ENCODE data around the gene TEDC1. TPM values are rescaled to one million over a fixed set of nuclear protein-coding genes. Genes with fewer than 3 reads are reported as not detected.

The TEDC1 gene
- total and polyA plus RNA-seq, 2 experiments from 2014 or later = 6.4 to 9.8 TPM

DNA sequence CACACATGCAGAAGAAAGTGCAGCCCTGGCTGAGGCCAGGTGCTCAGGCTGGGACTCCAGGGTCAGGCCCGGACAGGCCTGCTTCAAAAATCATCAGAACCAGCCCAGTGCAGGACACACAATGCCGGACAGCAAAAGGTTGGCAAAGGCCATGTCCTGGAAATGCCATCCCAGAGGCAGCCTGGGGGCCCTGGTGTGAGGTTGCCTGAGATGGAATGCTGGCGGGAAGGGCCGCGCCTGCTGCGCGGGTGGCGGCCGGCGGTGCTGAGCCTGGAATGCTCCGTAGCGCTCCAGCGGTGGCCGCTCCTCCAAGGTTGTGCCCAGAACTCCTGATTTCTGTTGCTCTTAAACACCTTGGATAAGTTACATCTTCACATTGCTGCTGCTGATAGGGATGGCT lies 38.1 kb upstream of the TEDC1 start:
- H3K4me2 ChIP-seq (ENCODE audit: unreplicated experiment) = no peak overlapping the region
- H2AFZ ChIP-seq = no peak overlapping the region
- no peaks in the 10 kb centered on the region for H4K20me1 ChIP-seq (ENCODE audit: insufficient read depth)
- H3F3A ChIP-seq (ENCODE audit: insufficient read depth) = no peaks in the 10 kb centered on the region
- no peaks in the 10 kb centered on the region for H3K9me2 ChIP-seq (ENCODE audit: insufficient read depth)
- H3K27me3 ChIP-seq (replicated peaks; ENCODE audit: insufficient read depth) = no peaks in the 10 kb centered on the region
- no peaks in the 10 kb centered on the region; the same call in 1 of the 2 replicates for H3K36me3 ChIP-seq (ENCODE audit: low read depth)
- H3K9me3 ChIP-seq (ENCODE audit: low read depth) = no peaks in the 10 kb centered on the region
- TF ChIP-seq EZH2 (IDR thresholded peaks at IDR 0.05; ENCODE audit: insufficient read depth, poor library complexity, severe bottlenecking) = no peak
- no peak for TF ChIP-seq EZH2phosphoT487 (IDR thresholded peaks at IDR 0.05; ENCODE audit: insufficient read depth, low read depth)
- no peak overlapping the region for H3K4me3 ChIP-seq
- no peaks in the 10 kb centered on the region for H3K4me1 ChIP-seq (ENCODE audit: insufficient read depth)
- in situ Hi-C loops (cut with MboI) = no loop called here
- WGBS, 2 experiments (ENCODE audit: low coverage in 1 of 2, low lambda C conversion rate in 2 of 2, missing lambda C conversion rate in 2 of 2) = 91 to 92% methylated on average over 14 of the region's 14 CpGs
- H3K27ac ChIP-seq = no peak overlapping the region
- peaks cover 6% of the 10 kb centered on the region; the same call in 1 of the 2 replicates for H3K79me2 ChIP-seq (ENCODE audit: insufficient read depth)
- H3K9ac ChIP-seq = no peak overlapping the region
- no peak for DNase-seq

DNA sequence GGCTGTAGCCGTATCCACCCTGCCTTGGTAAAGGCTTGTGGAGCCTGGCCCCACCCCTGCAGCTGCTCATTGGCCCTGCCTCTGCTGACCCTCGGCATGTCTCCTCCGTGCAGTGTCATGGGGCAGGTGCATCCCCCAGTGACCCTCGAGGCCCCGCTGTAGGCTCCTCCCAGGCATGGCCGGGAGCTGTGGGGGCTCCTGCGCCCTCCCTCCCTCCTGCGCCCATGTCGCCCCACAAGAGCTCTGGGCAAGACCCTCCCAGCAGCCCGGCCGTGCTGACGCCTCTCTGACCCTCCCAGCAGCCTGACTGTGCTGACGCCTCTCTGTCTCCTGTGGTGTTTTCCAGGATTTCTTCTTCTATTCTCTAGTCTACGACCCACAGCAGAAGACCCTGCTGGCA lies 37.2 kb upstream of the TEDC1 start:
- TF ChIP-seq EZH2phosphoT487 (IDR thresholded peaks at IDR 0.05; ENCODE audit: insufficient read depth, low read depth) = no peak
- no peak for TF ChIP-seq EZH2 (IDR thresholded peaks at IDR 0.05; ENCODE audit: insufficient read depth, poor library complexity, severe bottlenecking)
- no peaks in the 10 kb centered on the region for H3F3A ChIP-seq (ENCODE audit: insufficient read depth)
- H3K27me3 ChIP-seq (replicated peaks; ENCODE audit: insufficient read depth) = no peaks in the 10 kb centered on the region
- H3K27ac ChIP-seq = no peak overlapping the region
- no peaks in the 10 kb centered on the region; the same call in 1 of the 2 replicates for H3K36me3 ChIP-seq (ENCODE audit: low read depth)
- no peak overlapping the region for H3K4me2 ChIP-seq (ENCODE audit: unreplicated experiment)
- in situ Hi-C loops (cut with MboI) = no loop called here
- DNase-seq = no peak
- no peak overlapping the region for H3K9ac ChIP-seq
- no peaks in the 10 kb centered on the region for H3K9me2 ChIP-seq (ENCODE audit: insufficient read depth)
- H3K4me3 ChIP-seq = no peak overlapping the region
- no peaks in the 10 kb centered on the region for H3K4me1 ChIP-seq (ENCODE audit: insufficient read depth)
- H2AFZ ChIP-seq = no peak overlapping the region
- 87 to 88% methylated on average over 12 to 14 of the region's 14 CpGs for WGBS, 2 experiments (ENCODE audit: low coverage in 1 of 2, low lambda C conversion rate in 2 of 2, missing lambda C conversion rate in 2 of 2)
- H3K79me2 ChIP-seq (ENCODE audit: insufficient read depth) = no peaks in the 10 kb centered on the region
- no peaks in the 10 kb centered on the region for H4K20me1 ChIP-seq (ENCODE audit: insufficient read depth)
- no peaks in the 10 kb centered on the region for H3K9me3 ChIP-seq (ENCODE audit: low read depth)

GRCh38 chr14:105455086-105455640 lies 35.9 kb upstream of the TEDC1 start:
- in situ Hi-C loops (cut with MboI) = no loop called here
- Histone ChIP-seq H3K27ac (no peak overlapping the region), H2AFZ (no peak overlapping the region), H3K9me3 (ENCODE audit: low read depth) (no peaks in the 10 kb centered on the region), H3K4me1 (ENCODE audit: insufficient read depth) (no peaks in the 10 kb centered on the region), H3K4me2 (ENCODE audit: unreplicated experiment) (no peak overlapping the region), H4K20me1 (ENCODE audit: insufficient read depth) (no peaks in the 10 kb centered on the region), H3K4me3 (no peak overlapping the region), H3K9me2 (ENCODE audit: insufficient read depth) (no peaks in the 10 kb centered on the region), H3K36me3 (ENCODE audit: low read depth) (no peaks in the 10 kb centered on the region; the same call in 1 of the 2 replicates), H3K79me2 (ENCODE audit: insufficient read depth) (no peaks in the 10 kb centered on the region), H3K27me3 (replicated peaks; ENCODE audit: insufficient read depth) (no peaks in the 10 kb centered on the region), H3F3A (ENCODE audit: insufficient read depth) (no peaks in the 10 kb centered on the region), H3K9ac (no peak overlapping the region)
- no peak for DNase-seq
- TF ChIP-seq EZH2 (IDR thresholded peaks at IDR 0.05; ENCODE audit: insufficient read depth, poor library complexity, severe bottlenecking) (no peak), EZH2phosphoT487 (IDR thresholded peaks at IDR 0.05; ENCODE audit: insufficient read depth, low read depth) (no peak)
- WGBS, 2 experiments (ENCODE audit: low coverage in 1 of 2, low lambda C conversion rate in 2 of 2, missing lambda C conversion rate in 2 of 2) = 83 to 85% methylated on average over 19 to 22 of the region's 22 CpGs

DNA sequence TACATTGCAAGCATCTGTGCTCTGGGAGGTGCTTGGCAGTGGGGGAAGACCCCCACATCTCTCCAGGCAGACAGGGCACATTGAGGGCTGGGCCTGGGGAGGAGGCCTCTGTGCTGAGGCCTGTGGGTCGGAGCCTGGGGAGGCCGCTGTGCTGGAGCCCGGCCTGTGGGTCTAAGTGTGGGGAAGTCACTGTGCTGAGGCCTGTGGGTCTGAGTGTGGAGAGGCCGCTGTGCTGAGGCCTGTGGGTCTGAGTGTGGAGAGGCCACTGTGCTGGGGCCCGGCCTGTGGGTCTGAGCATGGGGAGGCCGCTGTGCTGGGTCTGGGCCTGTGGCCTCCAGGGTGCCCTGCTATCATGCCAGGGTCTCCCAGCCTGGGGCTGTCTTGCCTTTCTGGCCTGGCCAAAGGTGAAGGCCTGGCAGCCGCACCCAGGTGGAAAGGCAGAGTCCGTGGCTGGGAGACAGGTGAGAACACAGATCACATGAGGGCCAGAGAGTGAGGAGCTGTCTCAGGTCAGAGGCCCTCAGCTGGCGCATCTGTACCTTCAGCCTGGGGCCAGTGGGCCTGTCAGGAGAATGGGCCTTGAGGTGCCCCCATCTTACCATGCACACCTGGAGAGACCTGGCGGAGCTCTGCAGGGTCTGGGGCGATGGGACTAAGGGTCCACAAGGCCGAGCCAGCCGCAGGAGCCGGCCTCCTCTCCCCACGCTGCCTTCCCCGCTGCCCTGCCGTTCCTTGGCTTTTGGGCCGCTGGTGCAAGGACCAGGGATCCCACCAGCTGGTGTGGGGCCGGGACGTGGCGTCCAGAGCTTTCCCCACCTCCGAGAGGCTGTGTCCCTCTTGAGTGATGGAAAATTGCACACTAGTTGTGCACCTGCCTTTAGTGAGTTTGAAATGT lies 35.0 kb upstream of the TEDC1 start:
- DNase-seq = no peak
- no peaks in the 10 kb centered on the region for H3F3A ChIP-seq (ENCODE audit: insufficient read depth)
- H3K4me3 ChIP-seq = no peak overlapping the region
- 89% methylated on average over 20 to 22 of the region's 22 CpGs for WGBS, 2 experiments (ENCODE audit: low coverage in 1 of 2, low lambda C conversion rate in 2 of 2, missing lambda C conversion rate in 2 of 2)
- H3K27ac ChIP-seq = no peak overlapping the region
- no peaks in the 10 kb centered on the region for H3K9me3 ChIP-seq (ENCODE audit: low read depth)
- H3K9ac ChIP-seq = no peak overlapping the region
- no peaks in the 10 kb centered on the region for H3K79me2 ChIP-seq (ENCODE audit: insufficient read depth)
- no peaks in the 10 kb centered on the region for H4K20me1 ChIP-seq (ENCODE audit: insufficient read depth)
- no peaks in the 10 kb centered on the region for H3K4me1 ChIP-seq (ENCODE audit: insufficient read depth)
- H3K27me3 ChIP-seq (replicated peaks; ENCODE audit: insufficient read depth) = no peaks in the 10 kb centered on the region
- no peak overlapping the region for H2AFZ ChIP-seq
- no peaks in the 10 kb centered on the region; the same call in 1 of the 2 replicates for H3K36me3 ChIP-seq (ENCODE audit: low read depth)
- H3K9me2 ChIP-seq (ENCODE audit: insufficient read depth) = no peaks in the 10 kb centered on the region
- H3K4me2 ChIP-seq (ENCODE audit: unreplicated experiment) = no peak overlapping the region
- in situ Hi-C loops (cut with MboI) = no loop called here
- TF ChIP-seq EZH2phosphoT487 (IDR thresholded peaks at IDR 0.05; ENCODE audit: insufficient read depth, low read depth) (no peak), EZH2 (IDR thresholded peaks at IDR 0.05; ENCODE audit: insufficient read depth, poor library complexity, severe bottlenecking) (no peak)
